Heart right ventricle (tissue), 16 donors: ENCODE results near the gene SPON2. TPM values are rescaled to one million over a fixed set of nuclear protein-coding genes. Genes with fewer than 3 reads are reported as not detected.

Source experiments
- ATAC-seq, 8 donors: fragments of 200-7000 bp; cut with Tn5 transposase; one replicate each; pipeline ENCODE4 v1.9.1; 2020; ENCODE audit warnings: mild to moderate bottlenecking in 8 of 8, moderate library complexity in 8 of 8, moderate number of reproducible peaks in 1 of 8
- DNase-seq, 2 donors: peaks; one replicate each; pipeline ENCODE4 v3.0.0-alpha.2; 2020
- H3K27ac ChIP-seq, 10 donors: fragments of 200-600 bp; sonication (generic) in 2 of 10; one replicate each; pipeline versions ENCODE4 v1.5.0 to v1.8.0; 2020 to 2022; ENCODE audit warnings: mild to moderate bottlenecking in 3 of 10
- H3K27me3 ChIP-seq, 7 donors: fragments of 200-600 bp; one replicate each; pipeline ENCODE4 v1.8.0; 2021 to 2022; ENCODE audit warnings: mild to moderate bottlenecking in 2 of 7
- H3K36me3 ChIP-seq, 9 donors: fragments of 200-600 bp; sonication (generic) in 1 of 9; one replicate each; pipeline versions ENCODE4 v1.5.0 to v1.8.0; 2020 to 2022; ENCODE audit warnings: mild to moderate bottlenecking in 2 of 9
- H3K4me1 ChIP-seq, 9 donors: fragments of 200-600 bp; sonication (generic) in 1 of 9; one replicate each; pipeline versions ENCODE4 v1.5.0 to v1.8.0; 2020 to 2022; ENCODE audit warnings: mild to moderate bottlenecking in 4 of 9
- H3K4me3 ChIP-seq, 10 donors: fragments of 200-600 bp; sonication (generic) in 2 of 10; one replicate each; pipeline versions ENCODE4 v1.5.0 to v1.8.0; 2020 to 2022; ENCODE audit warnings: mild to moderate bottlenecking in 7 of 10, moderate library complexity in 2 of 10
- H3K9me3 ChIP-seq, 11 donors: fragments of 200-600 bp in 10 of 11; sonication (generic) in 2 of 11; one replicate each; pipeline versions ENCODE4 v1.5.0 to v1.8.0; 2013 to 2022; ENCODE audit warnings: mild to moderate bottlenecking in 2 of 11, control low read depth in 1 of 11, moderate library complexity in 1 of 11
- WGBS, 2 donors: extraction: QIAGEN DNeasy Blood & Tissue Kit; methylation state at CpG; one replicate each; pipeline ENCODE4 v1.1.7; 2013; ENCODE audit warnings: inconsistent platforms in 1 of 2; 5-methylcytosine and 5-hydroxymethylcytosine counted together
- intact Hi-C, 10 donors: fragments of 100-400 bp; cut with DNase I; formaldehyde crosslinking; loops; one replicate each; pipeline versions ENCODE4 v1.11.1 to v1.14.2; 2022
- polyA plus RNA-seq, 2 donors: library from polyadenylated mRNA; stranded (reverse); fragments of 200-250 nt; gene quantifications; one replicate each; pipeline ENCODE4 v1.2.3, GENCODE V29; 2013
- total RNA-seq, 10 donors: library from RNA; stranded (reverse); fragmentation: NEBNext Ultra II Directional in 3 of 10; extraction: Animal tissue kit (Norgen Biotek cat#: 25700) in 3 of 10; gene quantifications; one replicate each; pipeline versions ENCODE4 v1.2.1 to v1.2.4, GENCODE V29; 2021 to 2023
- TF ChIP-seq, protein P1 (sequence below), 9 donors: fragments of 200-600 bp; sonication (generic) in 2 of 9; IDR thresholded peaks; one replicate each; pipeline versions ENCODE4 v1.5.0 to v1.8.0; 2021 to 2022; ENCODE audit warnings: antibody characterized with exemption in 9 of 9, mild to moderate bottlenecking in 5 of 9, moderate library complexity in 1 of 9
- donor health status: Arrhythmogenic right ventricular cardiomyopathy.
- donor health status: ischemic (EF 13 %, LVEDD 7.1; RV severe dilation, severe dysfunction).
- donor health status: healthy with polysubstance abuse.
- donor health status: DM: no; HTN: yes; CAD: no.
- donor health status: DM: no; HTN: no; CAD: no.
- donor health status: ischemic (EF 25% LVEDD 6.9; RV normal size, moderate dysfunction).
- donor health status: ischemic (EF 25% LVEDD 5.7; RV mildly dilated, moderate dysfunction).
- donor health status: healthy.
- donor health status: DM: yes; HTN: yes; CAD: no.
- donor health status: Ischemic cardiomyopathy.
- donor health status: ischemic (EF 35%, LVEDD 5.7; RV mildly dilated, moderate dysfunction).
- donor health status: nonischemic (EF 11% LVEDD 7.7; RV severe dilation, severe dysfunction).
- donor health status: DM: yes; HTN: yes; CAD: no.
- donor health status: PGD.
- donor health status: ischemic (EF 29% LVEDD 5.4; RV normal size, mild dysfunction).
- donor health status: nonischemic (EF 23%, LVEDD 6.1; RV moderate dilation, normal function).

The SPON2 gene
- total and polyA plus RNA-seq, 12 donors = 5.3 to 40.5 (median 12.1) TPM

DNA sequence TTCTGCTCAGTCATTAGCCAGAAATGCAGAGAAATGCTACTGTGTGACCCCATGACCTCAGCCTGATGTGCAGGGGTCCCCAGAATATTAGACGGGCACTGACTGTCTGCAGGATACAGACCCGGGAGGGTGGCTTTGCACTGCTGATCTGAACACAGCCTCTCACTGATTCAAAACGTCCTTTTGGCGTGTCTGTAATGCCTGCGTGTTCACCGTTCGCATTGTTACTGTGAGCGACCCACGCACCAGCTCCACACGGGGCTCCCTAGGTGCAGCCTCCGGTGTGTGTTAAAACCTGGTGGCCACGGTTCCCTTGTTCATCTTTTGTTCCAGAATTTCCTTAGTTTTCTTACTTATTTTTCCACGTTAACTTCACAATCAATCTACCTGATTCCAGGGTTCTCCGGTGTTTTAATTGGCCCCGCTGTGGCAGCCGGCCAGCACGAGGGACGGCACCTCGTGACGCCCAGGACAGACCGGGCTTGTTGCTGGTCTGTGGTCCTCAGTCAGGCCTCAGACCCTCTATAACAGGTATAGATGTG lies 32.0 kb upstream of the SPON2 start:
- Histone ChIP-seq H3K36me3 (no peaks in the 10 kb centered on the region), H3K27me3 (no peaks in the 10 kb centered on the region), H3K27ac (no peak overlapping the region), H3K9me3 (no peaks in the 10 kb centered on the region), H3K4me1 (peaks cover 15 to 62% (median 38%) of the 10 kb centered on the region in 9 donors), H3K4me3 (no peak overlapping the region)
- 94 to 95% methylated on average over 21 of the region's 21 CpGs for WGBS, 2 donors
- DNase-seq (no peak), ATAC-seq (no peak)
- TF ChIP-seq, protein P1, sequence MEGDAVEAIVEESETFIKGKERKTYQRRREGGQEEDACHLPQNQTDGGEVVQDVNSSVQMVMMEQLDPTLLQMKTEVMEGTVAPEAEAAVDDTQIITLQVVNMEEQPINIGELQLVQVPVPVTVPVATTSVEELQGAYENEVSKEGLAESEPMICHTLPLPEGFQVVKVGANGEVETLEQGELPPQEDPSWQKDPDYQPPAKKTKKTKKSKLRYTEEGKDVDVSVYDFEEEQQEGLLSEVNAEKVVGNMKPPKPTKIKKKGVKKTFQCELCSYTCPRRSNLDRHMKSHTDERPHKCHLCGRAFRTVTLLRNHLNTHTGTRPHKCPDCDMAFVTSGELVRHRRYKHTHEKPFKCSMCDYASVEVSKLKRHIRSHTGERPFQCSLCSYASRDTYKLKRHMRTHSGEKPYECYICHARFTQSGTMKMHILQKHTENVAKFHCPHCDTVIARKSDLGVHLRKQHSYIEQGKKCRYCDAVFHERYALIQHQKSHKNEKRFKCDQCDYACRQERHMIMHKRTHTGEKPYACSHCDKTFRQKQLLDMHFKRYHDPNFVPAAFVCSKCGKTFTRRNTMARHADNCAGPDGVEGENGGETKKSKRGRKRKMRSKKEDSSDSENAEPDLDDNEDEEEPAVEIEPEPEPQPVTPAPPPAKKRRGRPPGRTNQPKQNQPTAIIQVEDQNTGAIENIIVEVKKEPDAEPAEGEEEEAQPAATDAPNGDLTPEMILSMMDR (IDR thresholded peaks at IDR 0.05) = no peak
- intact Hi-C loops = no loop called here

DNA sequence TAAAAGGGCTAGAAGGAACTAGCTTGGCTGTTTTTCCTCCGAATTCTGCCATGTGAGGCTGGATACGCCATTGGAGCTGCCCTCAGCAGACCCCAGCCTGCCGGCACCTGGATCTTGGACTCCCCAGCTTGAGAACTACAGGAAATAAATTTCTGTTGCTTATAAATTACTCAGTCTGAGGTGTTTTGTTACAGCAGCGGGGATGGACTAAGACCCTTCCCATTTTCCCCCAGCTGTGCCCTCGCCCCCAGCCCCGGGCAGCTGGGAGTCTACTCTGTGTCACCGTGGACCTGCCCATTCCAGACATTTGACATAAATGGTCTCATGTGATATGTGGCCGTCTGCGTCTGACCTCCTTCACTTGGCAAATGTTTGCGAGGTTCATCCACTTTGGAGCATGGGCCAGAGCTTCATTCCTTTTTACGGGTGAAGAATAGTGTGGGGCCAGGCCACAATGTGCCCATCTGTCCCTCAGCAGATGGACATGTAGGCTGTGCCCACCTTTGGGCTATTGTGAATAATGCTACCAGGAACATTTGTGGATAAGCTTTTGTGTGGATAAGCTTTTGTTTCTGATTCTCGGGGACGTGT lies 30.7 kb upstream of the SPON2 start:
- Histone ChIP-seq H3K4me1 (peaks cover 3 to 50% (median 26%) of the 10 kb centered on the region in 9 donors), H3K27me3 (no peaks in the 10 kb centered on the region), H3K27ac (peak overlapping the region in 5 of 10 donors; percentile 15 to 84 (median 64)), H3K36me3 (no peaks in the 10 kb centered on the region), H3K4me3 (no peak overlapping the region), H3K9me3 (no peaks in the 10 kb centered on the region)
- 88 to 93% methylated on average over 13 of the region's 13 CpGs for WGBS, 2 donors
- DNase-seq (no peak), ATAC-seq (no peak)
- TF ChIP-seq, protein P1 (IDR thresholded peaks at IDR 0.05) = no peak
- intact Hi-C loops = no loop called here

DNA sequence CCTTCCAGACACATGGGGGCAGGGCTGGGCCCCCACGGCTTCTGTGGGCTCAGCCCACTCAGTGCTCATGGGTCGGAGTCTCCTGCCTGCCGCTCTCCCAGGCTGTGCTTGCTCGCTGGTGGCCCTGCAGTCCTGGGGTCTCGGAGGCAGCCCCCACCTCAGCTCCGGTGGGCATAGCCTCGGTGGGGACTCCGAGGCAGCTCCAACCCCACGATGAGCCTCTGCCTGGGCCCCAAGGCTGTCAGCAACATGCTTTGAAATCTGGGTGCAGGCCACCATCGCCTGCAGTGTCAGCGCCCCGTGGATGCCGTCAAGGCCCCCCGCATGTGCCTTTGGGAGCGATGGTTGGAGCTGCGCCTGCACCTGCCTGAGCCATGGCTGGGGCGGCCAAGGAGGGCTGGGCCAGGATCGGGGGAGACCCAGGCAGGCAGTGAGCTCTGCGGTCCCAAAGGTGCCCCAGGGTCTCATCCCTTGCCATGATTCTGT lies 30.2 kb upstream of the SPON2 start:
- intact Hi-C loops = no loop called here
- Histone ChIP-seq H3K27me3 (no peaks in the 10 kb centered on the region), H3K4me3 (peak overlapping the region in 1 of 10 donors; percentile 42), H3K9me3 (no peaks in the 10 kb centered on the region), H3K4me1 (peaks cover 0 to 44% (median 20%) of the 10 kb centered on the region in 9 donors), H3K36me3 (no peaks in the 10 kb centered on the region), H3K27ac (peak overlapping the region in 9 of 10 donors; percentile 10 to 84 (median 47))
- TF ChIP-seq, protein P1 (IDR thresholded peaks at IDR 0.05) = no peak
- DNase-seq (peak; percentile 2 to 11), ATAC-seq (no peak)
- 93 to 96% methylated on average over 19 of the region's 19 CpGs for WGBS, 2 donors

DNA sequence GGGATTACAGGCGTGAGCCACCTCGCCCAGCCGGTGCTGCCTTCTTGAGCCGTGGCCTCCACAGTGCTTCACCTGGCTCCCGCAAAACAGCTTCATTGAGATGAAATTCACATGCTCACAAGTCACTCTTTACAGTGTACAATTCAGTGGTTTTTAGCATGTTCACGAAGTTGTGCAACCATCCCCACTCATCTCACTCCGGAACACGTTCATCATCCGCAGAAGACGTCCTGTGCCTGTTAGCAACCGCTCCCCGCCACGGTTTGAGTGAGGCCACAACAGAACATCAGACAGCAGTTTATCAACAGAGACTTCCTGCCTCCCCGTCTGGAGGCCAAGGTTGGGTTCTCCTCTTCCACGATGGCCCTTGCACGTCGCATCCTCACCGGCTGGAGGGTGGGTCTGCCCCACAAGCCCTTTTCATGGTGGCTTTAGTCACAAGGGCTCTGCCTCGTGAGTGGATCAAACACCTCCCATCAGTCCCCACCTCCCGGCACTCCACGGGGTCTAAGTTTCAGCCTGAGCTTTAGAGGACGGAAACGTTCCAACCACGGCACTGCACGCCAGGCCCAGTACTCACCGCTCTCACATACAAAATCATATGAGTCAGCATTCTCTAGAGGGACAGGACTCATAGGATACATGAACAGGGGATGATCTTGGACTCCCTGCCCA lies 29.6 kb upstream of the SPON2 start:
- peaks cover 0 to 43% (median 15%) of the 10 kb centered on the region in 9 donors for H3K4me1 ChIP-seq
- no peaks in the 10 kb centered on the region for H3K36me3 ChIP-seq
- TF ChIP-seq, protein P1 (IDR thresholded peaks at IDR 0.05) = no peak
- 68 to 78% methylated on average over 26 of the region's 26 CpGs for WGBS, 2 donors
- peak overlapping the region in 3 of 10 donors; percentile 25 to 42 (median 36) for H3K4me3 ChIP-seq
- ATAC-seq (peak in 7 of 8 donors; percentile 21 to 77 (median 38)), DNase-seq (peak; percentile 23 to 40)
- intact Hi-C loops = no loop called here
- H3K9me3 ChIP-seq = no peaks in the 10 kb centered on the region
- H3K27me3 ChIP-seq = no peaks in the 10 kb centered on the region
- H3K27ac ChIP-seq = peak overlapping the region; percentile 15 to 84 (median 46)
